GM19025 (cell line): ENCODE measurements around the gene MAG.

Experiments used
- ATAC-seq: cut with Tn5 transposase; IDR thresholded peaks from one replicate; pipeline ENCODE4 v1.9.1; 2021; ENCODE audit warnings: mild to moderate bottlenecking, low read depth, moderate library complexity; ENCODE audit not compliant: unreplicated experiment

Gene MAG

GRCh38 chr19:35265126-35265899 is 26.6 kb upstream of the MAG start:
- ATAC-seq: no peak

- ATAC-seq: no peak
Observed at GRCh38 chr19:35265900-35266519, 26.0 kb upstream of the MAG start.

GRCh38 chr19:35266520-35267352 is 25.2 kb upstream of the MAG start:
- no peak for ATAC-seq

- ATAC-seq: no peak
Observed at GRCh38 chr19:35267353-35267817, 24.6 kb upstream of the MAG start.

GRCh38 chr19:35267818-35268535 is 24.0 kb upstream of the MAG start:
- ATAC-seq: peak; percentile 42

GRCh38 chr19:35268536-35269437 is 23.2 kb upstream of the MAG start, which contains the start of gene USF2:
TSS of gene USF2 (plus strand) at chr19:35268962. CDS start at chr19:35269102, 140 bp downstream.
- ATAC-seq: peak; percentile 17

GRCh38 chr19:35269438-35270117 is 22.4 kb upstream of the MAG start:
- peak; percentile 38 for ATAC-seq

- no peak for ATAC-seq
Observed at GRCh38 chr19:35270381-35270811, 21.6 kb upstream of the MAG start.

GRCh38 chr19:35271546-35271945 is 20.4 kb upstream of the MAG start:
- no peak for ATAC-seq

- ATAC-seq: no peak
Observed at GRCh38 chr19:35272122-35272719, 19.7 kb upstream of the MAG start.

GRCh38 chr19:35272954-35273649 is 18.9 kb upstream of the MAG start:
- ATAC-seq: no peak

- no peak for ATAC-seq
Observed at GRCh38 chr19:35273686-35274259, 18.2 kb upstream of the MAG start.

- ATAC-seq: no peak
Observed at GRCh38 chr19:35274323-35274722, 17.6 kb upstream of the MAG start.

- no peak for ATAC-seq
Observed at GRCh38 chr19:35276706-35277281, 15.2 kb upstream of the MAG start.

GRCh38 chr19:35278578-35279284 is 13.2 kb upstream of the MAG start:
- no peak for ATAC-seq

- ATAC-seq: no peak
Observed at GRCh38 chr19:35279374-35279773, 12.6 kb upstream of the MAG start.
